GM19099 (cell line): Measurements from ENCODE around the gene SCART1.

Experiments
- POLR2A ChIP-seq: IDR thresholded peaks from 3 replicates; pipeline ENCODE4 v1.6.1; 2011; ENCODE audit warnings: low read depth; ENCODE audit not compliant: insufficient read length; ENCODE audit errors: extremely low read depth

The SCART1 gene

DNA sequence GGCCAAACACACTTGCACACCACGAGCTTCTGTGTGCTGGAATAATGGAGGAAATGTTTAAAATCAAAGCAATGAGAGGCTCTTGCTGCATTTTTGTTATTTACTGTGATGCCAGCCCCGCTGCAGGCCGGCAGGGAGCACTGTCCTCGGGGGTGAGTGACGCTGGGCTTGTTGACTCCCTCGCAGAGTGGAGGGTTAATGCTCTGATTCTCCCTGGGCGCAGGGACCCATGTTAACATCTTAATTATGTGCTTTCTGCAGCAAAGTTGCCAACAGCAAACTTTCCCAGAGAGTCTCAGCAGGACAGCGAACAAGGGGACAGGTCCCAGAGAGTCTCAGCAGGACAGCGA, 22.9 kb downstream of the SCART1 start:
- TF ChIP-seq POLR2A, result no peak

DNA sequence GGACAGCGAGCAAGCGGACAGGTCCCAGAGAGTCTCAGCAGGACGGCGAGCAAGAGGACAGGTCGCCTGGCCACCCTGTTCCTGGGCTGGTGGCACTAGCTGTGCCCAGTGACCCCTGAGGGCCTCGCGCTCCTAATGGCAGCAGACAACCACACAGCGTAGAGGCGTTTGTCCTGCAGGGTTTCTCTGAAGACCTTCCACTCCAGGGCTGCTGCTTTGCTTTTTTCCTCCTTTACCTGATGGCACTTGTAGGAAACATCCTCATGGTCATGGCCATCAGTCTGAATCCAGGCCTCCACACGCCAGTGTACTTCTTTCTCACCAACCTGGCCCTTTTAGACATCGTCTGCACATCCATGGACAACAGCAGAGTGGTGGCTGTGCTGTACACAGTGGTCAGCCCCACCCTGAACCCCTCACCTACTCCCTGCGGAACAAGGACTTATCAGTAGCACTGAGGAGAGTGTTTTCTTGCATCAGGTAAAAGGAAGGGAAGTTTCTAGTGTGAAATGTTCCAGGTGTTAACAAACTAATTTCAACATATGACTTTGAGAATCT, 27.4 kb downstream of the SCART1 start:
- TF ChIP-seq POLR2A, result no peak

DNA sequence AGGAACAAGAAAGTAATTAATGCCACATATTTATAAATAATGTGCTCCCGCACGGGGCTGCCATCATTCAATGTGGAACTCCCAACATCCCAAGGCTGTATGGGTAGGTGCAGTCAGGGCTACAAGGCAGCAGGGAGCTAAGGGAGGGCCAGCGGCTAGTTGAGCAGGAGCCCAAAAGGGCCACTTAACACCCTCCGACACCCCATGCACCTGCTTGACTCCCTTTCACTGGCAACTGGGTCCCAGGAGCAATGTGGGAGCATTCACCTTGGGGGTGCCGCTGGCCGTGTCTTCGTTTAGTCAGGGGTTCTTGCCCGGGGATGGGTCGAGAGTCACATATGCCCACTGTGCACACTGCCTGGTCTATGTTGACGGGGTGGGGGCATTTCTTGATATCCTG, 27.9 kb downstream of the SCART1 start:
- no peak for TF ChIP-seq POLR2A

DNA sequence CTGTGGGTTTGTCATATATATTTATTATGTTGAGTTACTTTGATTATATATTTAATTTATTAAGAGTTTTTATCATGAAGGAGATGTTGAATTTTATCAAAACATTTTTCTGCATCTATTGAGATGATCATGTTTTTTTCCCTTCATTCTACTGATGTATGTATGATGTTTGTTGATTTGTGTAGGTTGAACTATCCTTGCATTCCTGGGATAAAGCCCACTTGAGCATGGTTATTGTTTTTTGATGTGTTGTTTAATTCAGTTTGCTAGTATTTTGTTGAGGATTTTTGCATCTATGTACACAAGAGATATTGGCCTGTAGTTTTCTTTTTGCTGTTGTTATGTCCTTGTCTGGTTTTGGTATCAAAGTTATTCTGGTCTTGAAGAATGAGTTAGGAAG, 31.1 kb downstream of the SCART1 start:
- no peak for TF ChIP-seq POLR2A

DNA sequence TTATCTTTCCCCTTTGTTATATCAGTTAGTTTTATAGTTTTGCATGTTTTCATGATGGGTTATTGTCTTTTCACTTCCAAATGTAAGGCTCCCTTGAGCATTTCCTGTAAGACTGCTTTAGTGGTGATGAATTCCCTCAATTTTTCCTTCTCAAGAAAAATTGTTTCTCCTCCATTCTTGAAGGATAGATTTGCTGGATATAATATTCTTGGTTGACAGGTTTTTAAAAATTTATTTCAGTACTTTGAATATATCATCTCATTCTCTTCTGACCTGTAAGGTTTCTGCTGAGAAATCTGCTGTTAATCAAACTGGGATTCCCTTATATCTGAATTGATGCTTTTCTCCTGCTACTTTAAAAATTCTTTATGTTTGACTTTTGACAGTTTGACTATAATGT, 33.3 kb downstream of the SCART1 start:
- TF ChIP-seq POLR2A, result no peak

DNA sequence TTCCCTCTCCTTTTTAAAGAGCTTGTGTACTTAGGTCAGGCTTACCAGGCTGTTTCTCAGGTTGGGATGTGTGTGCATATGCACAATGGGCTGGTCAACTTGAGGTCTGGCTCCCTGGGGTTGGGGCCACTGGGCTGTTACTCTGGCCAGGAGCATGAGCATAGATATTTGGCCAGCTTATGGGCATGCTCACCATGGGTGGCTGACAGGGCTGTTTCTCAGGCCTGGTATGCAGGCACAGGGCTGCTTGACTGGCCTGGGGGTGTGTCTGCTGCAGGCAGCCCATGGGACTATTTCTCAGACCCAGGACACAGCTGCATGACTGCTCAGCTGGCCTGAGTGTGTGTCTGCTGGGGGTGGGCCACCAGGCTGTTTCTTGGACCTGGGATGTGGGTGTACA, 34.6 kb downstream of the SCART1 start:
- no peak for TF ChIP-seq POLR2A

DNA sequence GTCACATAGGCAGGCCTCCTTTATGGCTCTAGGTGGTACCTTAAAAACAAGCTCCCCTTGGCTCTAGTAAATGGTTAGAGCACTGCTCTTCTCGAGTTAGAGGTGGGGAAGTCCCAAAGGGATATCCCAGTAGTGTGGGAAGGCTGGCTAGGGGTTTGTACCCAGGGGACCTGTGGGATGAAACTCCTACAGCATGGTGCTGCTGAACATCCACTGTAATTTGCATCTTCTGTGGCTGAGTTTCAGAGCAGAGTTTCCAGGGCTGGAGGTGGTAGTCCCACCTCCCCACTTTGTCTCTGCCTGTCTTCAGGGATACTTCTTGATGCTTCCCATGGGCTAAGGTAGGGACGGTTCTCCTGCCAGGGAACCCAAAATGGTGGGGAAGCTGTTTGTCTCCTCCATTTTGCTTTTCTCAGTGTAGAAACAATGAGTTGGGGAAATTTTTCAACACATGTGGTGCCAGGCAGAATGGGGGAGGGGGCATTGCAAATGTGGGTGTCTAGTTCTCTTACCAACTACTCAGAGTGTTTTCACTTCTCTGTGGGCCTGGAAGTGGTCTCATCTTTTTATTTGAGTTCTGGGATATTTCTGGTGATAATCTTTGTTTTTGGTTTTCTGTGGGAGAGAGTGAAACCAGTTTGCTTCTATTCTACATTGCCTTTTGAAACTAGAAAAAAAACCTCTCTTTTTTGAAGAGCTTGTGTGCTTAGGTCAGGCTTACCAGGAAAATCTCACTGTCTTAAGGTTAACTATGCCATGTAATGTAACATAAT, 36.3 kb downstream of the SCART1 start:
- no peak for TF ChIP-seq POLR2A

DNA sequence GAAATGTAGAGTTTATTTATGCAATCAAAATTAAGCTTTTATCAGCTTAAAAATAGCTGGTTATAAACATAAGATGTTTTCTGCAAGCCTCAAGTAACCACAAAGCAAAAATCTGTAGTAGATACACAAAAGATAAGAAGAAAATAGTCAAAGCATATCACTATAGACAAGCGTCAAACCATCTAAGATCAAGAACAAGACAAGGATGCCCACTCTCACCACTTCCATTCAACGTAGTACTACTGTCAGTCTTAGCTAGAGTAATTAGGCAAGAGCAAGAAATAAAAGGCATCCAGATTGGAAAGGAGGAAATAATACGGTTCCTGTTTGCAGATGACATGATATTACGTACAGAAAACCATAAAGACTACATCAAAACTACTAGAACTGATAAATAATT, 56.0 kb downstream of the SCART1 start:
- TF ChIP-seq POLR2A, result no peak

DNA sequence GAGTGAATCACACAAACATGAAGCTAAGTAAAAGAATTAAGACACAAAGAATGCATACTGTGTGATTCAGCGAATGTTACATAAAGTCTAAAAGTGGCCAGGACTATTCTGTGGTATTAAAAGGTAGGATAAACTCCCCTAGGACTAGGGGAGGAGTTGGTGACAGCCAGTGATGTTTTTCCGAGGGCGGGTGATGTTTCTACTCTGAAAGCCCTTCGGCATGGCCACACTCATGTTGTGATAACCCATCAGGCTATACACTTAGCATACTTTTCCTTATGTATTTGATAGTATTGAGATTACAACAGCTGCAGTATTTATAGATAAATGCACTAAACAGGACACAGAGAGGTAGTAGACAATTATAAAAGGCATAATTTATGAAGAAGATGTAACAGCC, 57.7 kb downstream of the SCART1 start:
- no peak for TF ChIP-seq POLR2A

DNA sequence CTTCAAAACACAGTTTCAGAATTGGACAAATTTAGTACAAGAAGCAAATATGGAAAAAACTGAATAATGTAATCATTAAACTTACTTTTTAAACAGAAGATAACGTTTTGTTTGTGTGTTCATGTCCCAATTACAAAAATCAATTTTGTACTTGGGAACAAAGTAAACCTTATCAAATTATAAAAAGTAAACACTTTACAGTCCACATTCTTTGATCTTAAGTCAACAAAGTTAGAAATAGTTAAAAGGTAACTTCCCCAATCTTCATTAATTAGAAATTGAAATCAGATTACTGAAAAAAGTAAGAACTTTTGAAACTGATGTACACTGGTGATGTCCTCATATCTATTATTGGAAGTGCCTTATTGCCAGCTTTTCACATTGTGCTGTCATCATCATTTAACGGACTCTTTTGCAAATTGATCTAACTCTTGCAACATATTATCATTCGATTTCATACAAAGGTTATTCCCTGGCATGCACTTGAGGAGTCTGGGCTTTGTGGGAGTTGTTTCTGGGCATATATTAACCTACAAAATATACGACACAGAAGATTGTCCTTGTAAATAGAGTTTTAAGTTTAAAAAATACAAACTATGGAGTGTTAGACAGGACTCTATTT, 58.3 kb downstream of the SCART1 start:
- no peak for TF ChIP-seq POLR2A

DNA sequence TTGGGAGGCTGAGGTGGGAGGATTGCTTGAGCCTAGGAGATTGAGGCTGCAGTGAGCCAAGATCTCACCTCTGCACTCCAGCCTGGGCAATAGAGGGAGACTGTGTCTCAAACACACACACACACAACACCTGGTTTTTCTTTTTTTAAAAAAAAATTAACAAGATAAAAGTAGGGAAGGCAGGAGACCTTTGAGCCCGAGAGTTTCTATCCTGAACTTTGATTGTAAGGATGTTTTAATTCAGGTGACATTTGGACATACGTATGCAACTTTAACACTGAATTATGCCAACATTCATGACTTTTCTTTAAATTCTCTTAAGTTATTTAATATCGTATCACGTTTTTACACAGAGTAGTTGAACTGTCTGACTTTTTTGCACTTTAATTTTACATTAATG, 61.7 kb downstream of the SCART1 start:
- no peak for TF ChIP-seq POLR2A

DNA sequence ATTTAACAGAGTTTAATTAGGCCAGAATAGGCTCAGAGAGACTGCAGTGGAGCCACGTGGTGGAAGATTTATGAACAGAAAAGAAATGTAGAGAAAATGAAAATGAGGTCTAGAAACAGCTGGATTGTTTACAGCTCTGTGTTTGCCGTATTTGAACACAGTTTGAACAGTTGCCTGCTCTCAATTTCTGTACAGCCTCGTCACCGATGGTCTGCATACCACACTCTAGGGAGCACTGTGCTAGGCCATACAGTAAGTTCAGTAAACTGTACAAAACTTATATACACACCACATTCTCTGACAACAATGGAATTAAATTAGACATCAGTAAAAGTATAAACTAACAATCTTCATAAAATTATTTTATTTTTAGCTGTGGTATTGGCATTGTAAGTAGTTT, 62.3 kb downstream of the SCART1 start:
- TF ChIP-seq POLR2A, result no peak
